ENCODE data around the gene AKAP13. TPM values are rescaled to one million over a fixed set of nuclear protein-coding genes. Genes with fewer than 3 reads are reported as not detected.

Gene AKAP13
- total RNA-seq, 2 experiments from 2014 or later: 106 to 113 TPM

- Mint-ChIP-seq H3K27ac (no peak overlapping the region), H3K4me1 (ENCODE audit: low read depth) (no peaks in the 10 kb centered on the region), H3K9me3 (no peaks in the 10 kb centered on the region), H3K36me3 (peaks cover 49% of the 10 kb centered on the region), H3K27me3 (no peaks in the 10 kb centered on the region), H3K4me3 (no peak overlapping the region)
- ChIA-PET POLR2A (no interaction called here), CTCF (interaction anchor here (2.8 kb wide), 1 partner anchor 99 kb away, joined by 13 read pairs; no protein-coding TSS in a partner anchor)
- intact Hi-C loops (cut with micrococcal nuclease): no loop called here
- DNase-seq: no peak
Observed at GRCh38 chr15:85741021-85741421, 360.6 kb downstream of the AKAP13 start.

GRCh38 chr15:85741662-85742061 is 361.3 kb downstream of the AKAP13 start:
- Mint-ChIP-seq H3K4me3 (no peak overlapping the region), H3K9me3 (no peaks in the 10 kb centered on the region), H3K27me3 (no peaks in the 10 kb centered on the region), H3K27ac (peak overlapping the region; percentile 54), H3K4me1 (ENCODE audit: low read depth) (peaks cover under 1% of the 10 kb centered on the region), H3K36me3 (peaks cover 55% of the 10 kb centered on the region)
- POLR2A ChIA-PET: no interaction called here
- DNase-seq: no peak
- intact Hi-C loops (cut with micrococcal nuclease): no loop called here
- CTCF ChIA-PET: interaction anchor here (1.2 kb wide), 1 partner anchor 12 kb away, joined by 3 read pairs; no protein-coding TSS in a partner anchor

GRCh38 chr15:85742186-85742821 is 361.9 kb downstream of the AKAP13 start:
- peak overlapping the region; percentile 54 for H3K27ac Mint-ChIP-seq
- no peaks in the 10 kb centered on the region for H3K9me3 Mint-ChIP-seq
- DNase-seq: no peak
- peaks cover 7% of the 10 kb centered on the region for H3K4me1 Mint-ChIP-seq (ENCODE audit: low read depth)
- H3K27me3 Mint-ChIP-seq: no peaks in the 10 kb centered on the region
- no peak overlapping the region for H3K4me3 Mint-ChIP-seq
- peaks cover 61% of the 10 kb centered on the region for H3K36me3 Mint-ChIP-seq
- intact Hi-C loops (cut with micrococcal nuclease): no loop called here
- ChIA-PET POLR2A (no interaction called here), CTCF (interaction anchor here (1.2 kb wide), 2 partner anchors 13 to 98 kb away, joined by 3 to 6 read pairs; no protein-coding TSS in a partner anchor)

- Mint-ChIP-seq H3K27ac (no peak overlapping the region), H3K4me3 (no peak overlapping the region), H3K36me3 (peaks cover 64% of the 10 kb centered on the region), H3K9me3 (no peaks in the 10 kb centered on the region), H3K4me1 (ENCODE audit: low read depth) (peaks cover 12% of the 10 kb centered on the region), H3K27me3 (no peaks in the 10 kb centered on the region)
- ChIA-PET POLR2A (interaction anchor here (0.7 kb wide), 1 partner anchor 12 kb away, joined by 3 read pairs; no protein-coding TSS in a partner anchor), CTCF (interaction anchor here (0.6 to 1.2 kb wide), 3 partner anchors 12 to 97 kb away, joined by 3 to 6 read pairs (median 3); no protein-coding TSS in a partner anchor)
- no peak for DNase-seq
- intact Hi-C loops (cut with micrococcal nuclease): no loop called here
Observed at GRCh38 chr15:85743392-85744055, 363.1 kb downstream of the AKAP13 start.

GRCh38 chr15:85744579-85744978 is 364.2 kb downstream of the AKAP13 start:
- CTCF ChIA-PET: interaction anchor here (0.6 kb wide), 1 partner anchor 89 kb away, joined by 3 read pairs; no protein-coding TSS in a partner anchor
- H3K36me3 Mint-ChIP-seq: peaks cover 62% of the 10 kb centered on the region

GRCh38 chr15:85745023-85745422 is 364.6 kb downstream of the AKAP13 start:
- peaks cover 62% of the 10 kb centered on the region for H3K36me3 Mint-ChIP-seq
- intact Hi-C loops (cut with micrococcal nuclease): no loop called here
- H3K9me3 Mint-ChIP-seq: no peaks in the 10 kb centered on the region
- peak overlapping the region; percentile 28 for H3K27ac Mint-ChIP-seq
- no peak for DNase-seq
- H3K4me1 Mint-ChIP-seq (ENCODE audit: low read depth): peaks cover 12% of the 10 kb centered on the region
- no peaks in the 10 kb centered on the region for H3K27me3 Mint-ChIP-seq
- ChIA-PET CTCF (no interaction called here), POLR2A (no interaction called here)
- no peak overlapping the region for H3K4me3 Mint-ChIP-seq

More at GRCh38 chr15:85744579-85744978, 364.2 kb downstream of the AKAP13 start:
- Mint-ChIP-seq H3K27ac (no peak overlapping the region), H3K4me1 (ENCODE audit: low read depth) (peaks cover 12% of the 10 kb centered on the region), H3K27me3 (no peaks in the 10 kb centered on the region), H3K4me3 (no peak overlapping the region), H3K9me3 (no peaks in the 10 kb centered on the region)
- intact Hi-C loops (cut with micrococcal nuclease): no loop called here
- POLR2A ChIA-PET: interaction anchor here (0.7 kb wide), 1 partner anchor 11 kb away, joined by 3 read pairs; no protein-coding TSS in a partner anchor
- no peak for DNase-seq

GRCh38 chr15:85745525-85746150 is 365.2 kb downstream of the AKAP13 start:
- Mint-ChIP-seq H3K36me3 (peaks cover 58% of the 10 kb centered on the region), H3K4me3 (no peak overlapping the region), H3K27me3 (no peaks in the 10 kb centered on the region), H3K27ac (peak overlapping the region; percentile 23), H3K9me3 (no peaks in the 10 kb centered on the region), H3K4me1 (ENCODE audit: low read depth) (peaks cover 14% of the 10 kb centered on the region)
- no peak for DNase-seq
- intact Hi-C loops (cut with micrococcal nuclease): no loop called here
- POLR2A ChIA-PET: no interaction called here
- CTCF ChIA-PET: no interaction called here

- peaks cover 50% of the 10 kb centered on the region for H3K36me3 Mint-ChIP-seq
- H3K9me3 Mint-ChIP-seq: no peaks in the 10 kb centered on the region
- no peaks in the 10 kb centered on the region for H3K27me3 Mint-ChIP-seq
- POLR2A ChIA-PET: interaction anchor here (0.6 kb wide), 1 partner anchor 57 kb away, joined by 3 read pairs; no protein-coding TSS in a partner anchor
- CTCF ChIA-PET: no interaction called here
- intact Hi-C loops (cut with micrococcal nuclease): no loop called here
- peaks cover 14% of the 10 kb centered on the region for H3K4me1 Mint-ChIP-seq (ENCODE audit: low read depth)
- H3K4me3 Mint-ChIP-seq: no peak overlapping the region
- DNase-seq: no peak
- peak overlapping the region; percentile 62 for H3K27ac Mint-ChIP-seq
Observed at GRCh38 chr15:85746641-85747040, 366.2 kb downstream of the AKAP13 start.

- peak overlapping the region; percentile 51 for H3K27ac Mint-ChIP-seq
- no peaks in the 10 kb centered on the region for H3K9me3 Mint-ChIP-seq
- intact Hi-C loops (cut with micrococcal nuclease): no loop called here
- CTCF ChIA-PET: no interaction called here
- POLR2A ChIA-PET: no interaction called here
- H3K36me3 Mint-ChIP-seq: peaks cover 42% of the 10 kb centered on the region
- H3K27me3 Mint-ChIP-seq: no peaks in the 10 kb centered on the region
- peak; percentile 5 for DNase-seq
- H3K4me1 Mint-ChIP-seq (ENCODE audit: low read depth): peaks cover 18% of the 10 kb centered on the region
- no peak overlapping the region for H3K4me3 Mint-ChIP-seq
Observed at GRCh38 chr15:85748176-85748575, 367.8 kb downstream of the AKAP13 start.

GRCh38 chr15:85748729-85749128 is 368.3 kb downstream of the AKAP13 start:
- Mint-ChIP-seq H3K4me3 (no peak overlapping the region), H3K36me3 (peaks cover 37% of the 10 kb centered on the region), H3K9me3 (no peaks in the 10 kb centered on the region), H3K27ac (no peak overlapping the region), H3K27me3 (no peaks in the 10 kb centered on the region), H3K4me1 (ENCODE audit: low read depth) (peaks cover 18% of the 10 kb centered on the region)
- intact Hi-C loops (cut with micrococcal nuclease): no loop called here
- peak; percentile 9 for DNase-seq
- POLR2A ChIA-PET: no interaction called here
- CTCF ChIA-PET: interaction anchor here (1.0 kb wide), 1 partner anchor 50 kb away, joined by 3 read pairs; no protein-coding TSS in a partner anchor

- peak overlapping the region; percentile 11 for H3K27ac Mint-ChIP-seq
- DNase-seq: peak; percentile 8
- no peaks in the 10 kb centered on the region for H3K9me3 Mint-ChIP-seq
- H3K4me3 Mint-ChIP-seq: no peak overlapping the region
- peaks cover 30% of the 10 kb centered on the region for H3K36me3 Mint-ChIP-seq
- peaks cover 18% of the 10 kb centered on the region for H3K4me1 Mint-ChIP-seq (ENCODE audit: low read depth)
- ChIA-PET POLR2A (interaction anchor here (0.6 to 0.9 kb wide), 2 partner anchors 11 to 1072 kb away, joined by 3 to 4 read pairs; no protein-coding TSS in a partner anchor), CTCF (interaction anchor here (1.0 kb wide), 2 partner anchors 49 to 453 kb away, joined by 3 read pairs; no protein-coding TSS in a partner anchor)
- intact Hi-C loops (cut with micrococcal nuclease): no loop called here
- no peaks in the 10 kb centered on the region for H3K27me3 Mint-ChIP-seq
Observed at GRCh38 chr15:85749261-85750151, 369.1 kb downstream of the AKAP13 start.

Measured in activated CD4-positive, alpha-beta memory T cell treated with anti-CD3 and anti-CD28 coated beads for 36 hours (primary cell).